Dermis microvascular lymphatic vessel endothelial cell (primary cell): ENCODE data around the gene RBM12. TPM values are rescaled to one million over a fixed set of nuclear protein-coding genes. Genes with fewer than 3 reads are reported as not detected.
"Not testable (repeated sequence)": the region's sequence is repeated elsewhere in the genome, so short reads cannot be mapped to it uniquely, and the experiment has no call there.

Experiments used
- DNase-seq, 2 donors: peaks; one replicate each; pipeline versions ENCODE4 v3.0.0 to v3.0.0-alpha.2; 2010; ENCODE audit warnings: low read depth in 2 of 2
- total RNA-seq: library from RNA; depleted of rRNA; stranded (reverse); fragments of >200 nt; gene quantifications from 2 replicates; pipeline ENCODE4 v1.2.1, GENCODE V29; 2014

RBM12 gene
- total RNA-seq: 33.0 and 39.7 TPM in 2 replicates

DNA sequence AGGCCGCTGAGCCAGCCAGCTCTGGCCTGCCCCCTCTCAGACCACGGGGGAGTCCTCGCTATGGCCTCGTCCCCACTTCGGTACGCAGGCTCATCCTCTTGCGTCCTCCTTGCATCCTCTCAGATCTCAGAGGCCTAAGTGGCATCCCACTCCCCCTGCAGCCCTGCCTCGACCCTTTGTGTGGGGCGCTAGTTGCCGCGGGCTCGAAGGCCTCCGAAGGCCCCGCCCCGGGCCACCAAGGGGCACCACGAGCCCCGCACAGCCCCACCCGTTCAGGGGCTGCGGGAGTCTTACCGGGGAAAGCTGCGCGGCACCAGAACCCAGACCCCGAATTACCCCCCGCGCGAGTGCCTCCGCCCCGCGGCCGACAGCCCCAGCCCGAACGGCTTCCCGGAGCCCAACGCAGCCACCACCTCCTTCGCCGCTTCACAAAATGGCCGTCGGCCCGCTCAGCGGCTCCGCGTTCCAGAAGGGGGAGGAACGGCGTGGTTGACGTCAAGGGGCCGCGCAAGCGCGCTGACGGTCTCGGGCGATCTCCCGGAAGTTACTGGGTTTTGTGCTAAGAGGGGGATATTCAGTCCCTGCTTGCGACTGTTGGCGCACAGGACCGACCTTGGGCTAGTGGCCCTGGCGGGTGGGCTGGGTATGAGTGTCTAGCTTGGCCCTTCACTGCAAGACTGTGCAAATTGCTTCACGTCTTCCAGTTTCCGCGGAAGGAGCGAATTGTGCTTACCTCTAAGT lies at the start of gene RBM12, which contains the start of gene CPNE1:
Gene RBM12 (minus strand): TSS at position 435 of the 741 bp plus-strand sequence. CDS start 9,578 bp downstream, outside the sequence.
Gene CPNE1 (minus strand): TSS at position 435 of the 741 bp plus-strand sequence. CDS start 31,977 bp downstream, outside the sequence.
- peak; percentile 89 to 93 for DNase-seq

- DNase-seq: no peak
Measured at GRCh38 chr20:35714127-35714526, 49.4 kb upstream of the RBM12 start.

DNA sequence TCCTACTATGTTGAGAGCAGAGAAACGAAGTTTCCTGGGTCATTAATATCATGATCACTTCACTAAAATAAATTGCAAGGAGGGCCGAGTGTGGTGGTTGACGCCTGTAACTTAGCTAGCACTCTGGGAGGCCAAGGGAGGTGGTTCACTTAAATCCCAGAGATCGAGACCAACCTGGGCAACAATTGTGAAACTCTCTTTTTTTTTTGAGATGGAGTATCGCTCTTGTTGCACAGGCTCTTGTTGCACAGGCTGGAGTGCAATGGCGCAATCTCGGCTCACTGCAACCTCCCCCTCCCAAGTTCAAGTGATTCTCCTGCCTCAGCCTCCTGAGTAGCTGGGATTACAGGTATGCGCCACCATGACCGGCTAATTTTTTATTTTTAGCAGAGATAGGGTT lies 48.4 kb upstream of the RBM12 start:
- not testable (repeated sequence) for DNase-seq

DNA sequence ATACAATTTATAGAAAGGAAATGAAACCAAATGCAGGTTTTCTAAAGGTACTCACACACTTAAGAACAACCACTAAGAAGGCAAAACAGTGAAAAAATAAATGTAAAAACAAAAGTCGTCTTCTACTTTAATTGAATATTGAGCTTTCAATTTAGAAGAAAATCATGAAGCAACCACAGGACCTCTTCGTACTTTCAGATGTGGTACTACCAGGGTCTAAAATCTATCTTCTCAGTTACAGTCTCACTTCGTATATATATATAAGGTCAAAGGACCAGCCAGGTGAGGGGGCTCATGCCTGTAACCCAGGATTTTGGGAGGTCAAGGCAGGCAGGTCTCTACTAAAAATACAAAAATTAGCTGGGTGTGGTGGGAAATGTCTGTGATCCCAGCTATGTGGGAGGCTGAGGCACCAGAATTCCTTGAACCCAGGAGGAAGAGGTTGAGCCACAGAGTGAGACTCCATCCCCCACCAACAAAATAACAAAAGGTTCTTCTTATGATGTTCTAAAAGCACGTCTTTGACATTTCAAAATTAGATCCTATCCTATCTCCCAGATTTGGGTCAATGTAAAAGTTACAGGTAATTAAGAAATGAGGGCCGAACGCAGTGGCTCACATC lies 47.0 kb upstream of the RBM12 start:
- no peak for DNase-seq

- DNase-seq: no peak
Measured at GRCh38 chr20:35710884-35711587, 46.3 kb upstream of the RBM12 start.

- no peak for DNase-seq
Measured at GRCh38 chr20:35710039-35710438, 45.3 kb upstream of the RBM12 start.

DNA sequence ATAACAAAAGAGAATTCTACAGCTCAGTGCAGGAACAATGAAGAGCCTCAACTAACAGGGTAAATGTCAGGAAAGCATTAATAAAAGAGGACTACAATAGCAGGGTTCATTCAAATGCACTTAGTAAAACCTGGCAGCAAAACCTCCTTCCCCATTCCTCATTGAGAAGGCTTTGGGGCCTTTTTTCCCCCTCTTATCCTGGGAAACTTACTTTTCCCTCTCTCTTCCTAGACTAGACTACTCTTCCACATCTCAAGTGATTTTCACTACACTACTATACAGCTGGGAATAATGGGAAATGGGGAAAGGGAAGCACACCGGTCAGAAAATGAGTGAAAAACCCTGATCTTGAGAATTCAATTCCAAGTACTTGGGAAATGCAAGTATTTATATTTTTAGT lies 44.6 kb upstream of the RBM12 start:
- DNase-seq: no peak

DNA sequence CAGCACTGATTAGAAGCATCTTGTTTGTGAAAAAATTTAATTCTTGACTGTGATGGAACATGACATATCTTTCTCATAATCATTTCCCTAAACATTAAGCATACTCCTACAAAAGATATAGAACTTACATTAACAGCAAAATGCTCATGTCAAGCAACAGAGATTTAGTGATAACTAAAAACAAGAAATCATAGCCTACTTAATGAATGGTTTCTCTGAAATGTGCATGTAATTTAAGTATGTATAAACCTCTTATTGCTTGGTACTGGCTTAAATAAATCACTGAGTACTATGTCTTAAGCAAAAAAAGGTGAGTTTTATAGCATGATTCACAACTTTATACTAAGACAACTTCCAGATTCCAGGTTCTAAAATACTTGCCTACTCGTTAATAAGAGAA lies 43.8 kb upstream of the RBM12 start:
- DNase-seq: no peak

DNA sequence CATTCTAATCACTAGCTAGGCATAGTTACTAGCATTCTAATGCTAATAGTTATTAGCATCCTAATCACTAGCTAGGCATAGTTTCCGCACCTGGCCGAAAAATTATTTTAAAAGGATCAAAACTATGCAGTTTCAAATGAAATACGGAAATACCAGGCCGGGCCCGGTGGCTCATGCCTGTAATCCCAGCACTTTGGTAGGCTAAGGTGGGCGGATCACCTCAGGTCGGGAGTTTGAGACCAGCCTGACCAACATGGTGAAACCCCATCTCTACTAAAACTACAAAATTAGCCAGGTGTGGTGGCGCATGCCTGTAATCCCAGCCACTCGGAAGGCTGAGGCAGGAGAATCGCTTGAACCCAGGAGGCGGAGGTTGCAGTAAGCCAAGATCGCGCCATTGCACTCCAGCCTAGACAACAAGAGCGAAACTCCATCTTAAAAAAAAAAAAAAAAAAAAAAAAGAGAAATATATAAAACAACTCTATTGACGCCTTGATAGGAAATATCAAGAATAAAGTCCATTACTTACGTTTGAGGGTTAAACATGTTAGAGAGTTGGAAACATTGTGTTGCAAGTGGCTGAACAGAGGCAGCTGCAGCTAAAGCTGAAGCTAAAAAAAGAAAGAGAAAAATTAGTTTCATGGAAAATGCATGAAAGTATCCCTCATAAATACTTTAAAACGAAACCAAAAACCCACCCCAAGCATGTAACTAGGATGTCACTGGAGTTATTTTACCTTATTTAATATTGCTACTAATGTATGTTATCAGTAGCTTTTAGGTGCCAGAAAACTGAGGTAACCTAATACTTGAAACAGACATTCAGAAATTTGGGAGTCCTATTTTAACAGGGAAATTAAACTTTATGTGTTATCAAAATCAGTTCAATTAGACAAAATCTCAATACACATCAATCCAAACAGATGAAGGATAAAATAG lies 42.2 kb upstream of the RBM12 start:
- not testable (repeated sequence) for DNase-seq

GRCh38 chr20:35705894-35706293 lies 41.2 kb upstream of the RBM12 start:
- DNase-seq: not testable (repeated sequence)

DNA sequence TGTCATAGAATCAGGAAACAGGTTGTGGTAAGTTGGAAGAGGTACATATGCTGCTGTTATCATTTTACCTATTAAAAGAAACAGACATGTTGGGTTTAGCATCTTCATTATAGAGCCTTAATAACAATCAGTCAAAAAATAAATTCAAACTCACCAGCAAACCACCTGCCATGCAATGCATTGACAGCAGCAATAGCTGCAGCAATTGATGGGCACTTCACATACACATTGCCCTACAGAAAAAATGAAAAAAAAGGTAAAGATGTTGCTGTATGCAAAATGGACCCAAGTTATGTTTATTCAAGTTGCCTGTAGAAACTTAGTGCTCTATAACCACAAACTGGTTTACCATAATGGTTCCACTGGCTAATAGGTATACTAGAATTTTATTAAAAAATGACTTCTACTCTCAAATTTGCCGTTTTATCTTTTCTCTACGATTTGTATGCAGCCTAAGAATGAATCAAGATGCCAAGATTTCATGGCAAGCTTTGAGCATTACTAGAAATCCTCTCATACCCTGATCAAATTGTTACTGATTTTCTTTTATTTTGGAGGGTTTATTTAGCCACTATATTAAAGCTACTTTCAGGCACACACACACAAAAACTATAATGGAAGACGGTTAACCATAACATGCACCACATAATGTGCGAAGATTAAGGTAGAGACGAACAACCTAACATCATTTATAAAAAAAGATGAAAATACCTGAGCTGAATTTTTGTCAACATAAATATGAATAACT lies 40.0 kb upstream of the RBM12 start:
- DNase-seq: no peak

GRCh38 chr20:35702824-35703695 lies 38.4 kb upstream of the RBM12 start:
- DNase-seq: no peak

DNA sequence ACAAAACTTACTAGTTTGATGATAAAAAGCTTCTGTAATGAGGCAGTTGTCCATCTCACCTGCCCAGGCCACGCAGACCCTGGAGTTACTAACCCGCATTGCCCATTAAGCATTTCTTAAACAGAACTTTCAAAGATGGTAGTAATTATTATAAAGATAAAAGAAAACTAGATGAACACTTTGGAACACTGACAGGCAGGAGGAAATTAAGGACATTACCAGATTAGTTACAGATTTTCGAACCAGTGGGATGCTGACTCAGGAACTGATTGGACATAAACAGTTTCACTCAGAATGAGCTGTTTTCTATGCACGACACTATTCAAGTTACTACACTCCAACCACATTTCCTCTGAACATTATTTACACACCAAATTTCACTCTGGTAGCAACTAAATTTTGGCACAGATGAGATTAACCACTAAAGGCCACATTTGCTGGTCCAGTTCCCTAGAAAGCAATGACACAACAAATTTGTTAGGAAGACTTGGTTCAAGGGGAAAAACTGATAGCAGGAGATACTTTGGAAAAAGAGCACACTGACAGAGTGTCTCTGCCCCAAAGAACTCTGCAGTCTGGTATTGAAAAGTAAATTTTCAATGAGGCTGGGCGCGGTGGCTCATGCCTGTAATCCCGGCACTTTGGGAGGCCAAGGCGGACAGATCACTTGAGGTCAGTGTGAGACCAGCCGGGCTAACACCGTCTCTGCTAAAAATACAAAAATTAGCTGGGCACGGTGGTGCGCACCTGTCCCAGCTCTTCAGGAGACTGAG lies 37.5 kb upstream of the RBM12 start:
- DNase-seq: no peak

DNA sequence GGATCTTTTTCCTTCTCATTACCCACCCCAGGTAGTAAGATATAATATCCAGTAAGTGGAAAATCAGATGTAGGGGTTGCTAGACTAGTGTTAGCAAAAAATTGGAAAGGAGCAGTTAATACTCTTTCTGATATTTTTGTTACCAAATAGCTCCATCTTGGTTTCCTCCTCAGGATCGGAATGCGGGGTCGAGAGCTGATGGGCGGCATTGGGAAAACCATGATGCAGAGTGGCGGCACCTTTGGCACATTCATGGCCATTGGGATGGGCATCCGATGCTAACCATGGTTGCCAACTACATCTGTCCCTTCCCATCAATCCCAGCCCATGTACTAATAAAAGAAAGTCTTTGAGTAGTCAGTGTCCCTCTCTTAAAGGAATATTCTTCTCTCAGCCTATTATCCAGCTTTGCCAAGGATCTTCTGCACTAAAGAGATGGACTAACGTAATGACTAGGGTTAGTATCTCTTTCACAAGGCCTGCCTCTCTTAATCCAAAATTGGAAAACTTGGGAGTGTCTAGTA lies 36.0 kb upstream of the RBM12 start:
- DNase-seq: no peak

DNA sequence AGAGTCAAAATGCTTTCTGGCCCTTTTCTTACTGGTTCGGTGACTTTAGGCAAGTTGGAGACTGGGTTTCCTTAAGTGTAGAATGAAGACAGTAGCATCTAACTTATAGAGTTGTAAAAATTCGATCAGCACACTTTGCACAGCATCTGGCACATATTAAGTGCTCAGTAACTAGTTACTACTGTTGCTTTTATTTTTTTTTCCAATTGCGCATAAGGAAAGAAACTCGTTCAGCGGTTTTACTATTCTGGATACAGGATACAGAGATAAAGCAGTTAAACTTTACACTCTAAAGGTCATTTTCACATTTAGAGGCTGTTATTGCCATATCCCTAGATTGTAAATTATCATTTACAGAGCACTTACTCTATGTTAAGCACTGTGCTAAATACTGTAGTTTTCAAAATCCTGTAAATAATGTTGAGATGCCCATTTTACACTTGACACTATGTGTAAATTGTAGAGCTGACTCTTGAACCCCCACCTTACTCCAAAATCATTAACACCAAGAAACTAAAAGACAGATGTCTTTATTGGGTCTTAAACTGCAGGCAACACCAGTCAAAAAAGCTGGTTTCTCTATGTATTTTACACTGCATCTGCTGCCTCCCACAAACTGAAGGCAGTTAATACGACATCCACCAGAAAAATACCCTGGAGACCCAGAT lies 35.4 kb upstream of the RBM12 start:
- no peak for DNase-seq

GRCh38 chr20:35699127-35699956 lies 34.6 kb upstream of the RBM12 start, which contains the start of the genes NFS1 and ROMO1:
Gene NFS1 (minus strand): TSS chr20:35699352. CDS start chr20:35699288, 64 bp downstream.
Gene ROMO1 (plus strand): TSS chr20:35699405. CDS start chr20:35699633, 228 bp downstream.
- peak; percentile 73 to 91 for DNase-seq
